HCT116 (cell line): Measurements from ENCODE around the gene RHOU. TPM values are rescaled to one million over a fixed set of nuclear protein-coding genes. Genes with fewer than 3 reads are reported as not detected.

Experiments
- ATAC-seq: fragments of 200-7000 bp; cut with Tn5 transposase; 2 replicates; pipeline ENCODE4 v1.9.1; 2020; ENCODE audit warnings: mild to moderate bottlenecking, moderate library complexity
- BruUV-seq: library from RNA; stranded (reverse); fragments of 400-500 nt; replicated peaks from 2 replicates; lab custom pipeline; 2021; lab: Mats Ljungman, UMichigan
- CTCF ChIA-PET: fragments of 300-600 bp; sonication (Branson Sonifier 250); formaldehyde crosslinking; loops from one replicate; lab custom pipeline; 2021; ENCODE audit warnings: antibody characterized with exemption; lab: Charles Lee
- POLR2A ChIA-PET: fragments of 300-600, 350-600 bp; sonication (Branson Sonifier 250); formaldehyde crosslinking; loops from one replicate; lab custom pipeline; 2021; ENCODE audit warnings: antibody characterized with exemption; lab: Charles Lee
- RAD21 ChIA-PET, 2 experiments: fragments of 300-600 bp; sonication (Branson Sonifier 250); formaldehyde crosslinking; loops; one replicate each; lab custom pipeline; 2023; ENCODE audit warnings: low total read pairs in 2 of 2; ENCODE audit not compliant: uncharacterized antibody in 2 of 2, unreplicated experiment in 2 of 2, low non-redundant PET in 1 of 2; lab: Charles Lee
- DNase-seq: peaks from one replicate; pipeline ENCODE4 v3.0.0-alpha.2; 2010; ENCODE audit warnings: low read depth, low spot score
- H2AFZ ChIP-seq: fragments of 200-600 bp; shearing (Covaris generic), sonication (generic); 2 replicates; pipeline ENCODE4 v1.6.1; 2017; ENCODE audit warnings: low read depth, mixed run types, mixed read lengths, antibody characterized with exemption, low read length; ENCODE audit not compliant: poor library complexity, severe bottlenecking
- H3K27ac ChIP-seq: 2 replicates; pipeline ENCODE4 v1.5.1; 2012; ENCODE audit warnings: low read depth, low read length
- H3K27me3 ChIP-seq: fragments of 200-600 bp; sonication (generic); 2 replicates; pipeline ENCODE4 v1.6.1; 2016; ENCODE audit warnings: mixed run types, low read length, mixed read lengths; ENCODE audit not compliant: insufficient read depth
- H3K36me3 ChIP-seq, 2 experiments: fragments of 200-500 bp in 1 of 2; fragments of 200-600 bp in 1 of 2; sonication (Bioruptor generic) in 1 of 2; sonication (generic) in 1 of 2; 2 replicates each; pipeline versions ENCODE4 v1.5.1 to v1.6.1; 2014 to 2016; ENCODE audit warnings: low read length in 2 of 2, inconsistent platforms in 1 of 2, mixed read lengths in 1 of 2, mixed run types in 1 of 2; ENCODE audit not compliant: insufficient read depth in 2 of 2, control insufficient read depth in 1 of 2
- H3K4me1 ChIP-seq, 2 experiments: fragments of 200-600 bp in 1 of 2; sonication (generic) in 1 of 2; 2 replicates each; pipeline versions ENCODE4 v1.5.1 to v1.6.1; 2012 to 2017; ENCODE audit warnings: low read length in 2 of 2, inconsistent platforms in 1 of 2, mild to moderate bottlenecking in 1 of 2, mixed read lengths in 1 of 2, mixed run types in 1 of 2, moderate library complexity in 1 of 2; ENCODE audit not compliant: insufficient read depth in 2 of 2, control insufficient read depth in 1 of 2
- H3K4me2 ChIP-seq: fragments of 200-600 bp; sonication (generic); 2 replicates; pipeline ENCODE4 v1.6.1; 2017; ENCODE audit warnings: mixed run types, low read length, mixed read lengths
- H3K4me3 ChIP-seq, 2 experiments: fragments of 200-600 bp in 1 of 2; sonication (generic) in 1 of 2; replicated peaks in 1 of 2; 2 replicates each; pipeline ENCODE4 v1.5.1; 2011 to 2016; ENCODE audit warnings: low read length in 2 of 2, control low read depth in 1 of 2, low read depth in 1 of 2, mild to moderate bottlenecking in 1 of 2, mixed read lengths in 1 of 2, mixed run types in 1 of 2
- H3K79me2 ChIP-seq: fragments of 200-600 bp; sonication (generic); 2 replicates; pipeline ENCODE4 v1.6.1; 2017; ENCODE audit warnings: mild to moderate bottlenecking, mixed run types, low read length, moderate library complexity, mixed read lengths; ENCODE audit not compliant: insufficient read depth
- H3K9ac ChIP-seq: fragments of 200-600 bp; sonication (generic); 2 replicates; pipeline ENCODE4 v1.6.1; 2016; ENCODE audit warnings: low read length, mixed read lengths
- H3K9me2 ChIP-seq: fragments of 200-600 bp; sonication (generic), shearing (Covaris generic); 2 replicates; pipeline ENCODE4 v1.6.1; 2017; ENCODE audit warnings: mixed run types, mild to moderate bottlenecking, moderate library complexity; ENCODE audit not compliant: insufficient read depth
- H3K9me3 ChIP-seq, 2 experiments: fragments of 200-500 bp in 1 of 2; fragments of 200-600 bp in 1 of 2; sonication (Bioruptor generic) in 1 of 2; sonication (generic) in 1 of 2; 2 replicates each; pipeline ENCODE4 v1.6.1; 2014 to 2017; ENCODE audit warnings: low read length in 2 of 2, mixed read lengths in 2 of 2, inconsistent platforms in 1 of 2, low read depth in 1 of 2, mild to moderate bottlenecking in 1 of 2, mixed run types in 1 of 2, moderate library complexity in 1 of 2; ENCODE audit not compliant: control insufficient read depth in 1 of 2, insufficient read depth in 1 of 2
- H4K20me1 ChIP-seq: fragments of 200-600 bp; sonication (generic), shearing (Covaris generic); 2 replicates; pipeline ENCODE4 v1.6.1; 2017; ENCODE audit warnings: mixed run types, mild to moderate bottlenecking, moderate library complexity; ENCODE audit not compliant: insufficient read depth
- CEBPB ChIP-seq: IDR thresholded peaks from 2 replicates; pipeline ENCODE4 v1.6.1; 2012; ENCODE audit warnings: low read depth
- EGR1 ChIP-seq: IDR thresholded peaks from 2 replicates; pipeline ENCODE4 v1.6.1; 2012; ENCODE audit warnings: low read depth
- ELF1 ChIP-seq: IDR thresholded peaks from 2 replicates; pipeline ENCODE4 v1.6.1; 2012; ENCODE audit warnings: low read depth, borderline replicate concordance
- EZH2 ChIP-seq: fragments of 200-600 bp; sonication (generic); IDR thresholded peaks from 2 replicates; pipeline ENCODE4 v1.6.1; 2017; ENCODE audit warnings: antibody characterized with exemption, mixed run types
- EZH2phosphoT487 ChIP-seq: fragments of 200-600 bp; IDR thresholded peaks from 2 replicates; pipeline ENCODE4 v1.6.1; 2018; ENCODE audit warnings: antibody characterized with exemption, borderline replicate concordance
- FOSL1 ChIP-seq: IDR thresholded peaks from 2 replicates; pipeline ENCODE4 v1.6.1; 2012; ENCODE audit warnings: low read depth
- JUND ChIP-seq: IDR thresholded peaks from 2 replicates; pipeline ENCODE4 v1.6.1; 2012
- POLR2A ChIP-seq: IDR thresholded peaks from 2 replicates; pipeline ENCODE4 v1.7.0; 2011; ENCODE audit warnings: borderline replicate concordance; ENCODE audit not compliant: insufficient read depth, insufficient read length; ENCODE audit errors: extremely low read depth
- POLR2AphosphoS5 ChIP-seq: IDR thresholded peaks from 2 replicates; pipeline ENCODE4 v1.6.1; 2011; ENCODE audit warnings: mild to moderate bottlenecking, low read depth, low read length, moderate library complexity
- RAD21 ChIP-seq: IDR thresholded peaks from 2 replicates; pipeline ENCODE4 v1.6.1; 2012; ENCODE audit warnings: low read depth, mild to moderate bottlenecking
- SIN3A ChIP-seq: IDR thresholded peaks from 2 replicates; pipeline ENCODE4 v1.6.1; 2012; ENCODE audit warnings: low read depth
- SP1 ChIP-seq: IDR thresholded peaks from 2 replicates; pipeline ENCODE4 v1.6.1; 2012; ENCODE audit warnings: low read depth
- SRF ChIP-seq: IDR thresholded peaks from 2 replicates; pipeline ENCODE4 v1.6.1; 2012; ENCODE audit warnings: low read depth
- YY1 ChIP-seq: IDR thresholded peaks from 2 replicates; pipeline ENCODE4 v1.6.1; 2011; ENCODE audit warnings: low read length, low read depth, moderate library complexity, mild to moderate bottlenecking; ENCODE audit not compliant: insufficient replicate concordance; ENCODE audit errors: extremely low read depth
- ZBTB33 ChIP-seq: IDR thresholded peaks from 2 replicates; pipeline ENCODE4 v1.6.1; 2011; ENCODE audit warnings: mild to moderate bottlenecking, low read length, moderate library complexity; ENCODE audit not compliant: insufficient replicate concordance; ENCODE audit errors: extremely low read depth
- ZFX ChIP-seq: fragments of 450-650 bp; IDR thresholded peaks from 2 replicates; pipeline ENCODE4 v1.6.1; 2017
- intact Hi-C: fragments of 100-400 bp; cut with micrococcal nuclease; formaldehyde crosslinking; loops from 2 replicates; pipeline ENCODE4 v1.10.0; 2022
- total RNA-seq: library from RNA; stranded (reverse); gene quantifications from one replicate; pipeline ENCODE4 v1.2.1, GENCODE V29; 2021; ENCODE audit not compliant: unreplicated experiment

Gene RHOU
- total RNA-seq, 1 experiment from 2014 or later: 4.0 TPM

- Histone ChIP-seq H3K36me3 (no peaks in the 10 kb centered on the region), H4K20me1 (no peaks in the 10 kb centered on the region), H3K27ac (no peak overlapping the region), H3K27me3 (peaks cover 5% of the 10 kb centered on the region; the same call in 1 of the 2 replicates), H3K4me1 (no peaks in the 10 kb centered on the region), H3K4me3 (no peak overlapping the region), H3K9ac (no peak overlapping the region), H3K9me2 (no peaks in the 10 kb centered on the region), H3K9me3 (no peaks in the 10 kb centered on the region), H2AFZ (no peak overlapping the region), H3K79me2 (no peaks in the 10 kb centered on the region), H3K4me2 (no peak overlapping the region)
- DNase-seq: no peak
- POLR2A ChIA-PET: no interaction called here
- RAD21 ChIA-PET: no interaction called here
- no peak for ATAC-seq
- CTCF ChIA-PET: no interaction called here
- BruUV-seq: no TSS peak
- intact Hi-C loops: no loop called here
- TF ChIP-seq ELF1: no peak
- no peak for TF ChIP-seq POLR2AphosphoS5
Observed at GRCh38 chr1:228727681-228728171, 7.6 kb upstream of the RHOU start.

GRCh38 chr1:228732426-228732825 is 2.9 kb upstream of the RHOU start:
- no peaks in the 10 kb centered on the region for H3K9me2 ChIP-seq
- DNase-seq: no peak
- TF ChIP-seq SIN3A (no peak), FOSL1 (no peak), SP1 (no peak), ZBTB33 (no peak), EZH2 (no peak), ZFX (no peak), POLR2A (no peak), EZH2phosphoT487 (no peak), CEBPB (no peak), POLR2AphosphoS5 (no peak), YY1 (no peak), JUND (no peak), RAD21 (no peak), EGR1 (no peak), SRF (no peak)
- TF ChIP-seq, all 23 proteins: peak for 0
- Histone ChIP-seq H3K27me3 (no peaks in the 10 kb centered on the region; the same call in 1 of the 2 replicates), H3K79me2 (no peaks in the 10 kb centered on the region), H3K4me2 (no peak overlapping the region), H3K9me3 (no peaks in the 10 kb centered on the region), H3K4me1 (peaks cover 9 to 16% of the 10 kb centered on the region in 2 experiments; a peak in 3 of 4 replicates), H3K27ac (no peak overlapping the region), H3K4me3 (no peak overlapping the region), H3K36me3 (no peaks in the 10 kb centered on the region), H2AFZ (no peak overlapping the region), H4K20me1 (no peaks in the 10 kb centered on the region), H3K9ac (no peak overlapping the region)
- ChIA-PET CTCF (no interaction called here), POLR2A (no interaction called here), RAD21 (no interaction called here)
- BruUV-seq: no TSS peak
- ATAC-seq: no peak
- intact Hi-C loops: loop anchor here (10.0 kb wide), 1 partner anchor 522 kb away; no protein-coding TSS in a partner anchor
